ENCODE results near the gene ABCC4. TPM values are rescaled to one million over a fixed set of nuclear protein-coding genes. Genes with fewer than 3 reads are reported as not detected.

Gene ABCC4
- total and polyA plus RNA-seq, 2 of the 13 experiments (the other 11 are each of a cell fraction or from before 2014, with no cell fraction given) = 4.2 to 11.3 TPM

DNA sequence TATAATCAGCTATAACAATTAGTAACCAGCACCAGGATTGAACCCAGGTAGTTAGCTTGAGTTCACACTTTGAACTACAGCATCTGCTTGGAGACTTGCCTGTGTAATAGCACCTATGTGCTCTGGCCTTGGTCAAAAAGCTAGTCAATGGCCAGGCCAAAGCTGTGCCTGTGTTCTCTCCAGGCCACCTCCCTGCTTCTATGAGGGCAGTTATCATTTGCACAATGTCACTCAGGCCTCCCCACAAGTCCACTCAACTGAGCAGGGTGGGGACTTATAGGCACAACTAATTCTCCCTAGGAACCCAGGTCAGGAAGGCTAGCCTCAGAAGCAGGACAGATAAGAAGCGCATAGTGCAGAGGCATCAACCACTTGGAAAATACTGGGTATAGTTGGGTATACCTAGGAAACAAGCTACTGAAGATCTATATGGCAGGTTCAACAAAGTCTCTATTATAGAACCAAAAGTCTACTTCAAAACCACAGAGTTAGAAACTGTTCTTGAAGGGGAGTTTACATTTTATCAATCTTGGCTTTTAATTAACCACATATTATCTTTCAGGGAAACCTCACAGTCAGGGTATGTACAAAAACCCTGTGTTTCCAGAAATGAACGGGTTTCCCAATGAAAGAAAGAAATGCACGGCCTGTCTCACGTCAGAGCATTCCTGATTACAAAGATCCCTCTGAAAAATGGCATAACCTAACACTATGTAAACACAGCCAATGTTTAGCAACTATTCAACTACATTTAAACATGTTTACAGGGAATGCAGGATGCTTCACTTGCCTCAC is 140.9 kb downstream of the ABCC4 start (continued):
- TF ChIP-seq, protein P1, sequence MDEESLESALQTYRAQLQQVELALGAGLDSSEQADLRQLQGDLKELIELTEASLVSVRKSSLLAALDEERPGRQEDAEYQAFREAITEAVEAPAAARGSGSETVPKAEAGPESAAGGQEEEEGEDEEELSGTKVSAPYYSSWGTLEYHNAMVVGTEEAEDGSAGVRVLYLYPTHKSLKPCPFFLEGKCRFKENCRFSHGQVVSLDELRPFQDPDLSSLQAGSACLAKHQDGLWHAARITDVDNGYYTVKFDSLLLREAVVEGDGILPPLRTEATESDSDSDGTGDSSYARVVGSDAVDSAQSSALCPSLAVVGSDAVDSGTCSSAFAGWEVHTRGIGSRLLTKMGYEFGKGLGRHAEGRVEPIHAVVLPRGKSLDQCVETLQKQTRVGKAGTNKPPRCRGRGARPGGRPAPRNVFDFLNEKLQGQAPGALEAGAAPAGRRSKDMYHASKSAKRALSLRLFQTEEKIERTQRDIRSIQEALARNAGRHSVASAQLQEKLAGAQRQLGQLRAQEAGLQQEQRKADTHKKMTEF (CRISPR knock-in tag; IDR thresholded peaks at IDR 0.05) = 0 out of 2 replicates have a peak, but pooled peaks have one; percentile 32
- TF ChIP-seq ZSCAN21 (CRISPR knock-in tag; IDR thresholded peaks at IDR 0.05; ENCODE audit: borderline replicate concordance) (no peak), TEAD3 (CRISPR knock-in tag; optimal IDR thresholded peaks at IDR 0.05; ENCODE audit: borderline replicate concordance) (peak; percentile 91), ZKSCAN8 (CRISPR knock-in tag; IDR thresholded peaks at IDR 0.05; ENCODE audit: borderline replicate concordance) (peak; percentile 62; the same call in 1 of the 2 replicates), ZNF747 (CRISPR knock-in tag; IDR thresholded peaks at IDR 0.05; ENCODE audit: borderline replicate concordance) (no peak), ZNF20 (CRISPR knock-in tag; IDR thresholded peaks at IDR 0.05) (no peak), SETDB1 (CRISPR knock-in tag; IDR thresholded peaks at IDR 0.05; ENCODE audit: borderline replicate concordance) (no peak), ZNF660 (CRISPR knock-in tag; IDR thresholded peaks at IDR 0.05; ENCODE audit: borderline replicate concordance, low read depth) (no peak), SOX13 (IDR thresholded peaks at IDR 0.05) (no peak), SOX13 (CRISPR knock-in tag; conservative IDR thresholded peaks at IDR 0.05 in 1 of 2, IDR thresholded peaks at IDR 0.05 in 1 of 2) (peak in 1 of 2 experiments; percentile 78; a peak in 2 of 4 replicates), HNRNPH1 (optimal IDR thresholded peaks at IDR 0.05; ENCODE audit: low read depth, low read length) (no peak), JDP2 (CRISPR knock-in tag; IDR thresholded peaks at IDR 0.05; ENCODE audit: borderline replicate concordance) (no peak), ZFAT (CRISPR knock-in tag; conservative IDR thresholded peaks at IDR 0.05) (no peak), NFYB (CRISPR knock-in tag; IDR thresholded peaks at IDR 0.05) (no peak), ATM (IDR thresholded peaks at IDR 0.05; ENCODE audit: borderline replicate concordance) (no peak), KLF13 (CRISPR knock-in tag; IDR thresholded peaks at IDR 0.05) (no peak), HNF4A (CRISPR knock-in tag; IDR thresholded peaks at IDR 0.05) (peak; percentile 8; the same call in 1 of the 2 replicates), NFE2L1 (CRISPR knock-in tag; IDR thresholded peaks at IDR 0.05; ENCODE audit: borderline replicate concordance) (no peak)
- TF ChIP-seq, protein P2, sequence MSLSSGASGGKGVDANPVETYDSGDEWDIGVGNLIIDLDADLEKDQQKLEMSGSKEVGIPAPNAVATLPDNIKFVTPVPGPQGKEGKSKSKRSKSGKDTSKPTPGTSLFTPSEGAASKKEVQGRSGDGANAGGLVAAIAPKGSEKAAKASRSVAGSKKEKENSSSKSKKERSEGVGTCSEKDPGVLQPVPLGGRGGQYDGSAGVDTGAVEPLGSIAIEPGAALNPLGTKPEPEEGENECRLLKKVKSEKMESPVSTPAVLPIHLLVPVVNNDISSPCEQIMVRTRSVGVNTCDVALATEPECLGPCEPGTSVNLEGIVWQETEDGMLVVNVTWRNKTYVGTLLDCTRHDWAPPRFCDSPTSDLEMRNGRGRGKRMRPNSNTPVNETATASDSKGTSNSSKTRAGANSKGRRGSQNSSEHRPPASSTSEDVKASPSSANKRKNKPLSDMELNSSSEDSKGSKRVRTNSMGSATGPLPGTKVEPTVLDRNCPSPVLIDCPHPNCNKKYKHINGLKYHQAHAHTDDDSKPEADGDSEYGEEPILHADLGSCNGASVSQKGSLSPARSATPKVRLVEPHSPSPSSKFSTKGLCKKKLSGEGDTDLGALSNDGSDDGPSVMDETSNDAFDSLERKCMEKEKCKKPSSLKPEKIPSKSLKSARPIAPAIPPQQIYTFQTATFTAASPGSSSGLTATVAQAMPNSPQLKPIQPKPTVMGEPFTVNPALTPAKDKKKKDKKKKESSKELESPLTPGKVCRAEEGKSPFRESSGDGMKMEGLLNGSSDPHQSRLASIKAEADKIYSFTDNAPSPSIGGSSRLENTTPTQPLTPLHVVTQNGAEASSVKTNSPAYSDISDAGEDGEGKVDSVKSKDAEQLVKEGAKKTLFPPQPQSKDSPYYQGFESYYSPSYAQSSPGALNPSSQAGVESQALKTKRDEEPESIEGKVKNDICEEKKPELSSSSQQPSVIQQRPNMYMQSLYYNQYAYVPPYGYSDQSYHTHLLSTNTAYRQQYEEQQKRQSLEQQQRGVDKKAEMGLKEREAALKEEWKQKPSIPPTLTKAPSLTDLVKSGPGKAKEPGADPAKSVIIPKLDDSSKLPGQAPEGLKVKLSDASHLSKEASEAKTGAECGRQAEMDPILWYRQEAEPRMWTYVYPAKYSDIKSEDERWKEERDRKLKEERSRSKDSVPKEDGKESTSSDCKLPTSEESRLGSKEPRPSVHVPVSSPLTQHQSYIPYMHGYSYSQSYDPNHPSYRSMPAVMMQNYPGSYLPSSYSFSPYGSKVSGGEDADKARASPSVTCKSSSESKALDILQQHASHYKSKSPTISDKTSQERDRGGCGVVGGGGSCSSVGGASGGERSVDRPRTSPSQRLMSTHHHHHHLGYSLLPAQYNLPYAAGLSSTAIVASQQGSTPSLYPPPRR (CRISPR knock-in tag; IDR thresholded peaks at IDR 0.05; ENCODE audit: borderline replicate concordance) = peak; percentile 49; the same call in 1 of the 2 replicates
- TF ChIP-seq, protein P3, sequence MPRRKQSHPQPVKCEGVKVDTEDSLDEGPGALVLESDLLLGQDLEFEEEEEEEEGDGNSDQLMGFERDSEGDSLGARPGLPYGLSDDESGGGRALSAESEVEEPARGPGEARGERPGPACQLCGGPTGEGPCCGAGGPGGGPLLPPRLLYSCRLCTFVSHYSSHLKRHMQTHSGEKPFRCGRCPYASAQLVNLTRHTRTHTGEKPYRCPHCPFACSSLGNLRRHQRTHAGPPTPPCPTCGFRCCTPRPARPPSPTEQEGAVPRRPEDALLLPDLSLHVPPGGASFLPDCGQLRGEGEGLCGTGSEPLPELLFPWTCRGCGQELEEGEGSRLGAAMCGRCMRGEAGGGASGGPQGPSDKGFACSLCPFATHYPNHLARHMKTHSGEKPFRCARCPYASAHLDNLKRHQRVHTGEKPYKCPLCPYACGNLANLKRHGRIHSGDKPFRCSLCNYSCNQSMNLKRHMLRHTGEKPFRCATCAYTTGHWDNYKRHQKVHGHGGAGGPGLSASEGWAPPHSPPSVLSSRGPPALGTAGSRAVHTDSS (CRISPR knock-in tag; conservative IDR thresholded peaks at IDR 0.05) = no peak

Data from HepG2 (cell line).